K562 (cell line): Measurements from ENCODE around the gene CD24. TPM values are rescaled to one million over a fixed set of nuclear protein-coding genes. Genes with fewer than 3 reads are reported as not detected.

Experiments used
- ATAC-seq: fragments of 200-7000 bp; cut with Tn5 transposase; 3 replicates; pipeline ENCODE4 v1.9.1; 2020; ENCODE audit warnings: moderate library complexity
- BruUV-seq: library from RNA; stranded (reverse); fragments of 400-500 nt; replicated peaks from 2 replicates; lab custom pipeline; 2021; lab: Mats Ljungman, UMichigan
- CTCF ChIA-PET: fragments of 300-600 bp; formaldehyde crosslinking; extraction: SDS; loops from one replicate; lab custom pipeline; 2021; ENCODE audit warnings: low intra/inter-chr PET ratio; lab: Yijun Ruan, JAX
- POLR2A ChIA-PET: fragments of 300-600, 350-650 bp; sonication (Branson Sonifier 250); formaldehyde crosslinking; extraction: SDS; loops from one replicate; lab custom pipeline; 2021; ENCODE audit warnings: antibody characterized with exemption, inconsistent platforms; lab: Yijun Ruan, JAX
- DNase-seq, 4 experiments: peaks; one replicate each; pipeline versions ENCODE4 v3.0.0 to v3.0.0-alpha.2; 2011 to 2018; ENCODE audit warnings: low spot score in 3 of 4, mixed read lengths in 3 of 4; ENCODE audit errors: extremely low read depth in 1 of 4
- FAIRE-seq: peaks from 2 replicates; lab custom pipeline; 2011; peaks lifted over from hg19 to GRCh38; lab: Jason Lieb, UNC
- H2AFZ ChIP-seq: 2 replicates; pipeline ENCODE4 v1.6.0; 2011; ENCODE audit warnings: low read depth, low read length, control low read depth, inconsistent platforms
- H3K27ac ChIP-seq: fragments of 200-600 bp; 3 replicates; pipeline ENCODE4 v1.8.0; 2011; ENCODE audit warnings: low read depth, mild to moderate bottlenecking, control low read depth, inconsistent platforms, low read length, moderate library complexity, mixed read lengths; ENCODE audit errors: extremely low read depth
- H3K27me3 ChIP-seq, 2 experiments: fragments of 300-600 bp in 1 of 2; 2 replicates in 1 of 2; 3 replicates in 1 of 2; pipeline versions ENCODE4 v1.6.0 to v1.8.0; 2011; ENCODE audit warnings: inconsistent platforms in 2 of 2, low read length in 2 of 2, mild to moderate bottlenecking in 1 of 2, mixed read lengths in 1 of 2, moderate library complexity in 1 of 2; ENCODE audit not compliant: control insufficient read depth in 2 of 2, insufficient read depth in 2 of 2
- H3K36me3 ChIP-seq: fragments of 300-600 bp; 3 replicates; pipeline ENCODE4 v1.8.0; 2011; ENCODE audit warnings: mild to moderate bottlenecking, low read length, inconsistent platforms; ENCODE audit not compliant: control insufficient read depth, insufficient read depth
- H3K4me1 ChIP-seq, 2 experiments: fragments of 200-600 bp in 1 of 2; replicated peaks in 1 of 2; 2 replicates in 1 of 2; 3 replicates in 1 of 2; pipeline versions ENCODE4 v1.5.1 to v1.8.0; 2011; ENCODE audit warnings: inconsistent platforms in 2 of 2, low read length in 2 of 2, mild to moderate bottlenecking in 1 of 2, mixed read lengths in 1 of 2, moderate library complexity in 1 of 2; ENCODE audit not compliant: control insufficient read depth in 2 of 2, insufficient read depth in 2 of 2
- H3K4me2 ChIP-seq: 2 replicates; pipeline ENCODE4 v1.6.1; 2011; ENCODE audit warnings: low read length, control low read depth, inconsistent platforms, mixed read lengths; ENCODE audit not compliant: insufficient read depth
- H3K4me3 ChIP-seq: fragments of 200-600 bp; sonication (generic), shearing (Covaris generic); 2 replicates; pipeline ENCODE4 v1.5.1; 2016; ENCODE audit warnings: control low read depth, inconsistent platforms
- H3K79me2 ChIP-seq: fragments of 200-600 bp; 3 replicates; pipeline ENCODE4 v1.8.0; 2011; ENCODE audit warnings: low read length, inconsistent platforms; ENCODE audit not compliant: control insufficient read depth, insufficient read depth
- H3K9ac ChIP-seq, 2 experiments: 2 replicates each; pipeline versions ENCODE4 v1.6.0 to v1.6.1; 2011; ENCODE audit warnings: low read depth in 2 of 2, low read length in 2 of 2, control low read depth in 1 of 2, inconsistent platforms in 1 of 2, mild to moderate bottlenecking in 1 of 2, mixed read lengths in 1 of 2; ENCODE audit not compliant: insufficient read depth in 1 of 2
- H3K9me1 ChIP-seq: one replicate; pipeline ENCODE4 v1.6.0; 2011; ENCODE audit warnings: inconsistent platforms, mild to moderate bottlenecking, low read length, moderate library complexity; ENCODE audit not compliant: control insufficient read depth, insufficient read depth
- H3K9me3 ChIP-seq: replicated peaks from 2 replicates; pipeline ENCODE4 v1.5.1; 2011; ENCODE audit warnings: low read depth, low read length, inconsistent platforms; ENCODE audit not compliant: control insufficient read depth, insufficient read depth
- H4K20me1 ChIP-seq: replicated peaks from 2 replicates; pipeline ENCODE4 v1.6.1; 2011; ENCODE audit warnings: low read length, inconsistent platforms, mixed read lengths; ENCODE audit not compliant: control insufficient read depth, insufficient read depth
- CBFA2T2 ChIP-seq: fragments of 450-650 bp; conservative IDR thresholded peaks from 2 replicates; pipeline ENCODE4 v1.6.1; 2017; ENCODE audit warnings: mild to moderate bottlenecking
- COPS2 ChIP-seq: fragments of 450-650 bp; conservative IDR thresholded peaks from 2 replicates; pipeline ENCODE4 v1.6.1; 2016; ENCODE audit warnings: mild to moderate bottlenecking, moderate library complexity
- CSDE1 ChIP-seq, 2 experiments: fragments of 450-650 bp; IDR thresholded peaks; 2 replicates each; pipeline ENCODE4 v1.6.1; 2016; ENCODE audit warnings: mild to moderate bottlenecking in 1 of 2
- DIDO1 ChIP-seq: fragments of 450-650 bp; IDR thresholded peaks from 2 replicates; pipeline ENCODE4 v1.6.1; 2016; ENCODE audit warnings: low read depth, missing biosample characterization, missing genetic modification characterization
- ETV5 ChIP-seq: sonication (generic); formaldehyde crosslinking; IDR thresholded peaks from 2 replicates; pipeline ENCODE4 v1.4.0; 2020; ENCODE audit warnings: low read depth, mild to moderate bottlenecking, missing genetic modification reagents
- GATAD2B ChIP-seq: fragments of 450-650 bp; IDR thresholded peaks from 2 replicates; pipeline ENCODE4 v1.6.1; 2017; ENCODE audit warnings: mild to moderate bottlenecking, borderline replicate concordance
- HBP1 ChIP-seq: fragments of 450-650 bp; formaldehyde crosslinking; IDR thresholded peaks from 2 replicates; pipeline ENCODE4 v1.4.0; 2022; ENCODE audit warnings: missing genetic modification characterization
- MCM5 ChIP-seq: fragments of 450-650 bp; IDR thresholded peaks from 2 replicates; pipeline ENCODE4 v1.6.1; 2016; ENCODE audit warnings: low read depth
- MXD1 ChIP-seq: fragments of 250-450 bp; sonication (Bioruptor Pico); IDR thresholded peaks from 2 replicates; pipeline ENCODE4 v1.8.0; 2021; ENCODE audit warnings: borderline replicate concordance, mild to moderate bottlenecking, moderate library complexity; ENCODE audit not compliant: poor library complexity, severe bottlenecking
- POLR2B ChIP-seq: fragments of 450-650 bp; IDR thresholded peaks from 2 replicates; pipeline ENCODE4 v1.6.1; 2018; ENCODE audit warnings: low read depth; ENCODE audit not compliant: partially characterized antibody
- RNF2 ChIP-seq: sonication (generic); IDR thresholded peaks from 2 replicates; pipeline ENCODE4 v1.6.1; 2016
- SAFB2 ChIP-seq: fragments of 200-400 bp; formaldehyde crosslinking; IDR thresholded peaks from 2 replicates; pipeline ENCODE4 v1.6.1; 2018; ENCODE audit warnings: borderline replicate concordance, low read length, low read depth, moderate library complexity; ENCODE audit not compliant: severe bottlenecking
- STAT5B ChIP-seq: fragments of 250-450 bp; sonication (Bioruptor Pico); IDR thresholded peaks from 2 replicates; pipeline ENCODE4 v1.8.0; 2021; ENCODE audit warnings: mild to moderate bottlenecking, inconsistent platforms
- TCF7 ChIP-seq: sonication (generic); IDR thresholded peaks from 2 replicates; pipeline ENCODE4 v1.6.1; 2016; ENCODE audit warnings: antibody characterized with exemption, borderline replicate concordance
- TEAD1 ChIP-seq, 2 experiments: fragments of 450-650 bp in 1 of 2; sonication (generic) in 1 of 2; formaldehyde crosslinking; IDR thresholded peaks; 2 replicates each; pipeline versions ENCODE4 v1.4.0 to v1.8.0; 2020 to 2022; ENCODE audit warnings: mild to moderate bottlenecking in 2 of 2, missing genetic modification reagents in 1 of 2
- ZFX ChIP-seq: sonication (generic); formaldehyde crosslinking; IDR thresholded peaks from 2 replicates; pipeline ENCODE4 v1.8.0; 2022; ENCODE audit warnings: mild to moderate bottlenecking, missing genetic modification reagents, moderate library complexity
- ZHX1 ChIP-seq: fragments of 150-350 bp; conservative IDR thresholded peaks from 2 replicates; pipeline ENCODE4 v1.6.1; 2014; ENCODE audit warnings: low read length
- ZNF41 ChIP-seq: fragments of 250-450 bp; sonication (Bioruptor Pico); conservative IDR thresholded peaks from 2 replicates; pipeline ENCODE4 v1.4.0; 2020; ENCODE audit warnings: mild to moderate bottlenecking
- ZNF644 ChIP-seq: fragments of 200-800 bp; sonication (Bioruptor generic); IDR thresholded peaks from 2 replicates; pipeline ENCODE4 v1.6.1; 2016; ENCODE audit warnings: low read depth, missing genetic modification characterization, missing compliant biosample characterization
- WGBS: fragments of 100-300 bp; shearing (Covaris generic); methylation state at CpG from one replicate; pipeline ENCODE4 v1.1.6; 2016; ENCODE audit warnings: low coverage, mixed read lengths; ENCODE audit not compliant: insufficient coverage; ENCODE audit errors: missing lambda C conversion rate; 5-methylcytosine and 5-hydroxymethylcytosine counted together
- in situ Hi-C: fragments of 300-500 bp; cut with MboI; formaldehyde crosslinking; loops from 4 replicates; pipeline ENCODE4 v1.15.0; 2018; ENCODE audit warnings: inconsistent platforms, mixed read lengths
- intact Hi-C: fragments of 100-400 bp; cut with micrococcal nuclease; formaldehyde crosslinking; loops from 2 replicates; pipeline ENCODE4 v1.14.2; 2022
- polyA plus RNA-seq, 8 experiments: library from polyadenylated mRNA; depleted of rRNA in 4 of 8; stranded (reverse) in 5 of 8; unstranded in 3 of 8; fragments of >200 nt; fragmentation: Nextera tagmentation in 2 of 8; fragmentation: Illumina TruSeq in 1 of 8; extraction: Ambion mirVana in 2 of 8; extraction: Trizol in 1 of 8; gene quantifications; 2 replicates each; pipeline versions ENCODE4 v1.2.1 to v1.2.3, GENCODE V29; 2011 to 2014; ENCODE audit warnings: inconsistent platforms in 1 of 8, missing spikeins in 1 of 8
- total RNA-seq, 7 experiments: library from RNA; depleted of rRNA in 6 of 7; stranded (reverse); fragments of >200 nt in 6 of 7; fragmentation: Illumina TruSeq in 2 of 7; extraction: Trizol in 2 of 7; gene quantifications; 2 replicates each; pipeline versions ENCODE4 v1.2.1 to v1.2.3, GENCODE V29; 2011 to 2021; ENCODE audit warnings: low replicate concordance in 1 of 7

The CD24 gene
- total and polyA plus RNA-seq, 9 of the 15 experiments (the other 6 are each of a cell fraction or from before 2014, with no cell fraction given) = 8.8 to 155 (median 27.1) TPM

- intact Hi-C loops = no loop called here
- no peaks in the 10 kb centered on the region for H3K36me3 ChIP-seq
- H3K4me3 ChIP-seq = no peak overlapping the region
- H3K4me1 ChIP-seq = no peaks in the 10 kb centered on the region; a peak in 1 of 5 replicates
- 33% methylated on average over 2 of the region's 2 CpGs for WGBS
- H3K9me1 ChIP-seq = no peaks in the 10 kb centered on the region
- FAIRE-seq = no peak
- DNase-seq = no peak
- H3K79me2 ChIP-seq = no peaks in the 10 kb centered on the region
- H3K4me2 ChIP-seq = no peak overlapping the region
- H3K9me3 ChIP-seq = no peaks in the 10 kb centered on the region
- ChIA-PET POLR2A (no interaction called here), CTCF (no interaction called here)
- H4K20me1 ChIP-seq = no peaks in the 10 kb centered on the region
- no peak overlapping the region for H3K9ac ChIP-seq
- ATAC-seq = no peak
- BruUV-seq = no TSS peak
- no peak overlapping the region for H3K27ac ChIP-seq
- H3K27me3 ChIP-seq = peaks cover 0 to 4% of the 10 kb centered on the region in 2 experiments; a peak in 1 of 5 replicates
- no peak overlapping the region for H2AFZ ChIP-seq
- in situ Hi-C loops = no loop called here
- no peak for TF ChIP-seq POLR2B
- no peak for TF ChIP-seq GATAD2B
- no peak for TF ChIP-seq ETV5
- no peak for TF ChIP-seq DIDO1 (tag)
- TF ChIP-seq COPS2 = no peak
- no peak for TF ChIP-seq STAT5B (CRISPR knock-in tag)
- TF ChIP-seq TEAD1 (CRISPR knock-in tag; IDR thresholded peaks at IDR 0.05) = no peak
- TF ChIP-seq RNF2 = no peak
- TF ChIP-seq MCM5 = no peak
- TF ChIP-seq MXD1 (CRISPR knock-in tag) = no peak
- TF ChIP-seq SAFB2 = no peak
- no peak for TF ChIP-seq CSDE1 (IDR thresholded peaks at IDR 0.05)
- no peak for TF ChIP-seq ZNF644 (tag)
- TF ChIP-seq ZHX1 = no peak
- no peak for TF ChIP-seq HBP1 (CRISPR knock-in tag)
- no peak for TF ChIP-seq CBFA2T2
- no peak for TF ChIP-seq TCF7
- no peak for TF ChIP-seq ZFX (CRISPR knock-in tag)
- no peak for TF ChIP-seq ZNF41 (CRISPR knock-in tag)
Observed at GRCh38 chr6:106961801-106962200, 12.7 kb downstream of the CD24 start.
